Measurements from ENCODE around the gene KIRREL2.
"Not testable (repeated sequence)": the region's sequence is repeated elsewhere in the genome, so short reads cannot be mapped to it uniquely, and the experiment has no call there.

The KIRREL2 gene

GRCh38 chr19:35869327-35870123 lies 12.8 kb downstream of the KIRREL2 start:
- in situ Hi-C loops (cut with MboI; ENCODE audit: low pct_unique_long_range_greater_than_20kb, low sequenced_read_pairs, unreplicated experiment) = no loop called here
- TF ChIP-seq, protein P1, sequence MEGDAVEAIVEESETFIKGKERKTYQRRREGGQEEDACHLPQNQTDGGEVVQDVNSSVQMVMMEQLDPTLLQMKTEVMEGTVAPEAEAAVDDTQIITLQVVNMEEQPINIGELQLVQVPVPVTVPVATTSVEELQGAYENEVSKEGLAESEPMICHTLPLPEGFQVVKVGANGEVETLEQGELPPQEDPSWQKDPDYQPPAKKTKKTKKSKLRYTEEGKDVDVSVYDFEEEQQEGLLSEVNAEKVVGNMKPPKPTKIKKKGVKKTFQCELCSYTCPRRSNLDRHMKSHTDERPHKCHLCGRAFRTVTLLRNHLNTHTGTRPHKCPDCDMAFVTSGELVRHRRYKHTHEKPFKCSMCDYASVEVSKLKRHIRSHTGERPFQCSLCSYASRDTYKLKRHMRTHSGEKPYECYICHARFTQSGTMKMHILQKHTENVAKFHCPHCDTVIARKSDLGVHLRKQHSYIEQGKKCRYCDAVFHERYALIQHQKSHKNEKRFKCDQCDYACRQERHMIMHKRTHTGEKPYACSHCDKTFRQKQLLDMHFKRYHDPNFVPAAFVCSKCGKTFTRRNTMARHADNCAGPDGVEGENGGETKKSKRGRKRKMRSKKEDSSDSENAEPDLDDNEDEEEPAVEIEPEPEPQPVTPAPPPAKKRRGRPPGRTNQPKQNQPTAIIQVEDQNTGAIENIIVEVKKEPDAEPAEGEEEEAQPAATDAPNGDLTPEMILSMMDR (IDR thresholded peaks at IDR 0.05; ENCODE audit: extremely low read depth, insufficient read depth, missing control alignments) = no peak
- peak; percentile 92 for DNase-seq (ENCODE audit: low spot score)

DNA sequence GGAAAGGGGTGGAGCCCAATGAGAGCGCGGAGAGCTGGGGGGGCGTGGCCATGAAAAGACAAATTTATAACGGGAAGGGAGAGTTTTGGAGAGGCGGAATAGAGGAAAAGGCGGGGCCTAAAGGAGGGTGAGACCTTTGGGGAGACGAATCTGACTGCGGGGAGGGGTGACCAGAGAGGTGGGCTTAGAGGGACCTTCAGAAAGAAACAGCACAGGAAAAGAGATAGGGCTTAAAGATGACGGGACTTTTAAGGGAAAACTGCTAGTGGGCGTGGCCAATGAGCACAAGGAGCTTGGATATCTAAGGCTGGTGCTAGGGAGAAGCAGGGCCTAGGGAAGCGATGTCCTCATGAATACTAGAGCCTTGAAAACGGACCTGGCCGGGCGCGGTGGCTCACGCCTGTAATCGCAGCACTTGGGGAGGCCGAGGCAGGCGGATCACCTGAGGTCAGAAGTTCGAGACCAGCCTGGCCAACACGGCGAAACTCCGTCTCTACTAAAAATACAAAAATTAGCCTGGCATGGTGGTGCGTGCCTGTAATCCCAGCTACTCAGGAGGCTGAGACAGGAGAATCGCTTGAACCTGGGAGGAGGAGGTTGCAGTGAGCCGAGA lies 13.5 kb downstream of the KIRREL2 start:
- DNase-seq (ENCODE audit: low spot score); in situ Hi-C loops (cut with MboI; ENCODE audit: low pct_unique_long_range_greater_than_20kb, low sequenced_read_pairs, unreplicated experiment): not testable (repeated sequence)

DNA sequence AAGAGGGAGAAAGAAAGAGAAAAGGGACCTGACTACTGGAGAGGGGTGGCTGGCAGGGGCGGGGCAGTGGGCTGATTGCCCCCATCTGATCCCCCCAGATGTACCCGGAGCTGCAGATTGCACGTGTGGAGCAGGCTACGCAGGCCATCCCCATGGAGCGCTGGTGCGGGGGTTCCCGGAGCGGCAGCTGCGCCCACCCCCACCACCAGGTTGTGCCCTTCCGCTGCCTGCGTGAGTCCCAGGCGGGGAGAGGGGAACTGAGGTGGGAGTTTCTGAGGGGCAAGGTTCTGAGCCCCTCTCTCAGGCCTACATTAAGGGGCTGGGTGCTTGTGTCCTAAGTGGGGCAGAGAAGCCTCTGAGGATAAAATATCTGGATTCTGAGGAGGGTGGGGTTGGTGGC lies 14.1 kb downstream of the KIRREL2 start:
- TF ChIP-seq, protein P1 (IDR thresholded peaks at IDR 0.05; ENCODE audit: extremely low read depth, insufficient read depth, missing control alignments) = no peak
- in situ Hi-C loops (cut with MboI; ENCODE audit: low pct_unique_long_range_greater_than_20kb, low sequenced_read_pairs, unreplicated experiment) = no loop called here
- DNase-seq (ENCODE audit: low spot score) = no peak

DNA sequence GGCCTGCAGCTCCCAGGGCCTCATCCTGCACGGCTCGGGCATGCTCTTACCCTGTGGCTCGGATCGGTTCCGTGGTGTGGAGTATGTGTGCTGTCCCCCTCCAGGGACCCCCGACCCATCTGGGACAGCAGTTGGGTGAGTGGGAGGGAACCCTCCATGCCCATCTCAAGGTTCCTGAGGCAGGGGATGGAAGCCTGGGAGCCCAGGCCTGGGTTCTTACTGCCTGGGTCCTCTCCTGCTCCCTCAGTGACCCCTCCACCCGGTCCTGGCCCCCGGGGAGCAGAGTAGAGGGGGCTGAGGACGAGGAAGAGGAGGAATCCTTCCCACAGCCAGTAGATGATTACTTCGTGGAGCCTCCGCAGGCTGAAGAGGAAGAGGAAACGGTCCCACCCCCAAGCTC lies 14.9 kb downstream of the KIRREL2 start:
- TF ChIP-seq, protein P1 (IDR thresholded peaks at IDR 0.05; ENCODE audit: extremely low read depth, insufficient read depth, missing control alignments) = no peak
- in situ Hi-C loops (cut with MboI; ENCODE audit: low pct_unique_long_range_greater_than_20kb, low sequenced_read_pairs, unreplicated experiment) = no loop called here
- DNase-seq (ENCODE audit: low spot score) = no peak

GRCh38 chr19:35872180-35872579 lies 15.5 kb downstream of the KIRREL2 start:
- TF ChIP-seq, protein P1 (IDR thresholded peaks at IDR 0.05; ENCODE audit: extremely low read depth, insufficient read depth, missing control alignments) = no peak
- in situ Hi-C loops (cut with MboI; ENCODE audit: low pct_unique_long_range_greater_than_20kb, low sequenced_read_pairs, unreplicated experiment) = no loop called here
- DNase-seq (ENCODE audit: low spot score) = no peak

DNA sequence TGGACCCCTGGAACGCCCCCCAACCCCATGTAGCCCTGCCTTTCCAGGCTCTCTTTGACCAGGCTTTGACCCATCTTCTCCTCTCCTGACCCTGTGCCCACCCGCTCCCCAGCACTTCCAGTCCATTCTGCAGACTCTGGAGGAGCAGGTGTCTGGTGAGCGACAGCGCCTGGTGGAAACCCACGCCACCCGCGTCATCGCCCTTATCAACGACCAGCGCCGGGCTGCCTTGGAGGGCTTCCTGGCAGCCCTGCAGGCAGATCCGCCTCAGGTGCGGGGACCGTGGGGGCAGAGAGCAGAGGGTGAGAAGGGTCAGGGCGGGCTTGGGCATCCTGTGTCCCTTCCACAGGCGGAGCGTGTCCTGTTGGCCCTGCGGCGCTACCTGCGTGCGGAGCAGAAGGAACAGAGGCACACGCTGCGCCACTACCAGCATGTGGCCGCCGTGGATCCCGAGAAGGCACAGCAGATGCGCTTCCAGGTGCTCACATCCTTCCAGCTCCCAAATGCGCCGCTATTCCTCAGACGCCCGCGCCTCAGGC lies 17.8 kb downstream of the KIRREL2 start:
- TF ChIP-seq, protein P1 (IDR thresholded peaks at IDR 0.05; ENCODE audit: extremely low read depth, insufficient read depth, missing control alignments) = no peak
- in situ Hi-C loops (cut with MboI; ENCODE audit: low pct_unique_long_range_greater_than_20kb, low sequenced_read_pairs, unreplicated experiment) = no loop called here

GRCh38 chr19:35879068-35879467 lies 22.4 kb downstream of the KIRREL2 start:
- in situ Hi-C loops (cut with MboI; ENCODE audit: low pct_unique_long_range_greater_than_20kb, low sequenced_read_pairs, unreplicated experiment) = no loop called here

More for the DNA sequence above, 17.8 kb downstream of the KIRREL2 start:
- DNase-seq (ENCODE audit: low spot score) = no peak

More at GRCh38 chr19:35879068-35879467, 22.4 kb downstream of the KIRREL2 start:
- TF ChIP-seq, protein P1 (IDR thresholded peaks at IDR 0.05; ENCODE audit: extremely low read depth, insufficient read depth, missing control alignments) = no peak
- no peak for DNase-seq (ENCODE audit: low spot score)

All from GM13977 (cell line).